Measurements from ENCODE around the gene RAB18.

DNA sequence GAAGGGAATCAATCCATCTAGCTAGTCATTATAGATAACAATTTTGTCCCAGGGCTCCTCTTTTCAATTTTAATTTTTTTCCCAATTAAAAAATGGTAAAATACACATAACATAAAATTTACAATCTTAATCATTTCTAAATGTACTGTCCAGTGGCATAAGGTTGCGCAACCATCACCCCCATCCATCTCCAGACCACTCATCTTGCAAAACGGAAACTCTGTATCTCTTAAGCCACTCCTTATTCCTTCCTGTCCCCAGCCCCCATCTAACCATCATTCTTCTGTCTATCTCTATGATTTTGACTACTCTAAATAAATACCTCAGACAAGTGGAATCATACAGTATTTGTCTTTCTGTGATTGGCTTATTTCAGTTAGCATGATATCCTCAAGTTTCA, 46.1 kb upstream of the RAB18 start:
- TF ChIP-seq RAD21 (IDR thresholded peaks at IDR 0.05 in 1 of 2, conservative IDR thresholded peaks at IDR 0.05 in 1 of 2; ENCODE audit: low read depth in 2 of 2, low read length in 2 of 2) (no peak), POLR2A (IDR thresholded peaks at IDR 0.05; ENCODE audit: control extremely low read depth in 1 of 2, low read depth in 2 of 2, low read length in 2 of 2) (no peak)
- TF ChIP-seq, protein P1, sequence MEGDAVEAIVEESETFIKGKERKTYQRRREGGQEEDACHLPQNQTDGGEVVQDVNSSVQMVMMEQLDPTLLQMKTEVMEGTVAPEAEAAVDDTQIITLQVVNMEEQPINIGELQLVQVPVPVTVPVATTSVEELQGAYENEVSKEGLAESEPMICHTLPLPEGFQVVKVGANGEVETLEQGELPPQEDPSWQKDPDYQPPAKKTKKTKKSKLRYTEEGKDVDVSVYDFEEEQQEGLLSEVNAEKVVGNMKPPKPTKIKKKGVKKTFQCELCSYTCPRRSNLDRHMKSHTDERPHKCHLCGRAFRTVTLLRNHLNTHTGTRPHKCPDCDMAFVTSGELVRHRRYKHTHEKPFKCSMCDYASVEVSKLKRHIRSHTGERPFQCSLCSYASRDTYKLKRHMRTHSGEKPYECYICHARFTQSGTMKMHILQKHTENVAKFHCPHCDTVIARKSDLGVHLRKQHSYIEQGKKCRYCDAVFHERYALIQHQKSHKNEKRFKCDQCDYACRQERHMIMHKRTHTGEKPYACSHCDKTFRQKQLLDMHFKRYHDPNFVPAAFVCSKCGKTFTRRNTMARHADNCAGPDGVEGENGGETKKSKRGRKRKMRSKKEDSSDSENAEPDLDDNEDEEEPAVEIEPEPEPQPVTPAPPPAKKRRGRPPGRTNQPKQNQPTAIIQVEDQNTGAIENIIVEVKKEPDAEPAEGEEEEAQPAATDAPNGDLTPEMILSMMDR (IDR thresholded peaks at IDR 0.05; ENCODE audit: control extremely low read depth in 1 of 3, insufficient read depth in 1 of 3, low read depth in 1 of 3, low read length in 3 of 3): no peak
